Stimulated activated naive B cell treated with anti-CD40 and anti-IgM and Interleukin-4, amounts not matched to agents 10 μg/mL and 1 μg/mL and 100 μg/mL, for 72 hours (primary cell): Measurements from ENCODE around the gene TWF1.

Experiments
- ATAC-seq, 2 donors: fragments of 150-1000 bp; cut with Tn5 transposase; replicated peaks; 2 replicates each; pipeline ENCODE4 v1.10.0; 2021; ENCODE audit warnings: moderate library complexity in 1 of 2
- DNase-seq: peaks from one replicate; pipeline ENCODE4 v3.0.0; 2021
- H3K27ac Mint-ChIP-seq: one replicate; pipeline ENCODE4 v1.8.0; 2022; ENCODE audit warnings: mild to moderate bottlenecking, mixed read lengths
- H3K27me3 Mint-ChIP-seq, 2 donors: one replicate each; pipeline ENCODE4 v1.8.0; 2022; ENCODE audit warnings: mixed read lengths in 2 of 2
- H3K36me3 Mint-ChIP-seq, 2 donors: one replicate each; pipeline ENCODE4 v1.8.0; 2022; ENCODE audit warnings: mixed read lengths in 2 of 2, mild to moderate bottlenecking in 1 of 2
- H3K4me1 Mint-ChIP-seq, 2 donors: one replicate each; pipeline ENCODE4 v1.8.0; 2022; ENCODE audit warnings: mixed read lengths in 2 of 2, mild to moderate bottlenecking in 1 of 2
- H3K4me3 Mint-ChIP-seq, 2 donors: one replicate each; pipeline ENCODE4 v1.8.0; 2022; ENCODE audit warnings: mild to moderate bottlenecking in 2 of 2, mixed read lengths in 2 of 2, moderate library complexity in 1 of 2
- H3K9me3 Mint-ChIP-seq, 2 donors: one replicate each; pipeline ENCODE4 v1.8.0; 2022; ENCODE audit warnings: mixed read lengths in 2 of 2, mild to moderate bottlenecking in 1 of 2

TWF1 gene

GRCh38 chr12:43826681-43827080 lies 20.6 kb upstream of the TWF1 start:
- DNase-seq (no peak), ATAC-seq (peak in 1 of 2 donors; percentile 71)
- no peak overlapping the region for H3K4me3 Mint-ChIP-seq
- H3K27me3 Mint-ChIP-seq = peaks cover 0 to under 1% of the 10 kb centered on the region in 2 donors
- no peak overlapping the region for H3K27ac Mint-ChIP-seq
- peaks cover 2 to 12% of the 10 kb centered on the region in 2 donors for H3K4me1 Mint-ChIP-seq
- H3K9me3 Mint-ChIP-seq = no peaks in the 10 kb centered on the region
- no peaks in the 10 kb centered on the region for H3K36me3 Mint-ChIP-seq

DNA sequence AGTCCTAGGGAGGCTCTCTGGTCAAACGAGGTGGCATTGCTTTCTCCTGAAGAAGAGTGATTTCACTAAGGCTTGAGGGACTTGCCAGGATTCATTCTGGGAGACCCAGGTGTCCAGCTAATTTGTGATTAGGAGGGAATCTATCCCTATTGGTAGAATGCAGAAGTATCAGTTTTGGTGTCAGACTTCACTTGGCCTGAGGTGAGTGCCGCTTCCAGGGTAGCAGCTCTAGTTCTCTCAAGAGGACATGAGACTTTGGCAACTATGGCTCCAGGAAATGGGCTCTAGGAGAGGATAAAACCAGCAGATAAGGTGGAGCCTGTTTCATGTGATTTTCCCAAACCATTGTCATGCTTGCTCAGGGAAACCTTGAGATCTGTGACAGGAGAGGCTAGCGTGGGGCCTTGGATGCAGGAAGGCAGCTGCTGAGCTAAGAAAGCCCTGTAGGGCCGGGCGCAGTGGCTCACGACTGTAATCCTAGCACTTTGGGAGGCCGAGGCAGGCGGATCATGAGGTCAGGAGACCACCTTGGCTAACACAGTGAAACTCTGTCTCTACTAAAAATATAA lies 18.2 kb upstream of the TWF1 start:
- Mint-ChIP-seq H3K27me3 (peaks cover 5 to 6% of the 10 kb centered on the region in 2 donors), H3K4me3 (no peak overlapping the region), H3K9me3 (no peaks in the 10 kb centered on the region), H3K36me3 (no peaks in the 10 kb centered on the region), H3K27ac (no peak overlapping the region), H3K4me1 (peaks cover 2 to 12% of the 10 kb centered on the region in 2 donors)
- no peak for DNase-seq
- no peak for ATAC-seq

- H3K9me3 Mint-ChIP-seq = no peaks in the 10 kb centered on the region
- H3K36me3 Mint-ChIP-seq = no peaks in the 10 kb centered on the region
- H3K27me3 Mint-ChIP-seq = peaks cover 32% of the 10 kb centered on the region in 2 donors
- DNase-seq (no peak), ATAC-seq (no peak)
- no peak overlapping the region for H3K27ac Mint-ChIP-seq
- H3K4me1 Mint-ChIP-seq = no peaks in the 10 kb centered on the region
- no peak overlapping the region for H3K4me3 Mint-ChIP-seq
Observed at GRCh38 chr12:43816168-43816567, 10.1 kb upstream of the TWF1 start.

DNA sequence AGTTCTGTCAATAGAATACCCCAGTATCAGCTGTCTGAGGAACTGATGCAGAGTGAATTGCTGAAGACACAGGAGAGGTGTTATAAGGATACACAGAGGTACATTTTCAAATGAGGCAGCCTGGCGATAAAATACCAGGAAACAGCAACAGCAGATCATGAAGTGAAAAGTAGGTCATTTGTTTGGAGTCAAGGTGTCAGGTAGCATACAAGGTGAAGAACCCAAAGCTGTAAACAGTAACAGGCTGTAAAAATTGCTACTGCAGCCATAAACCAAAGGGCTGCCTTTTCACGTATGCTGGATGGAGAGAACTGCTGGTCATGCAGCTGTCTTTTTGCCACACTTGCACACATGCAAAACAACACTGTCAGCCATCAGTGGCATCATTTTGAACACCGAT lies 9.3 kb upstream of the TWF1 start:
- H3K4me1 Mint-ChIP-seq = no peaks in the 10 kb centered on the region
- no peak overlapping the region for H3K4me3 Mint-ChIP-seq
- DNase-seq = no peak
- H3K9me3 Mint-ChIP-seq = no peaks in the 10 kb centered on the region
- no peak overlapping the region for H3K27ac Mint-ChIP-seq
- ATAC-seq = no peak
- no peaks in the 10 kb centered on the region for H3K36me3 Mint-ChIP-seq
- H3K27me3 Mint-ChIP-seq = peaks cover 32% of the 10 kb centered on the region in 2 donors

DNA sequence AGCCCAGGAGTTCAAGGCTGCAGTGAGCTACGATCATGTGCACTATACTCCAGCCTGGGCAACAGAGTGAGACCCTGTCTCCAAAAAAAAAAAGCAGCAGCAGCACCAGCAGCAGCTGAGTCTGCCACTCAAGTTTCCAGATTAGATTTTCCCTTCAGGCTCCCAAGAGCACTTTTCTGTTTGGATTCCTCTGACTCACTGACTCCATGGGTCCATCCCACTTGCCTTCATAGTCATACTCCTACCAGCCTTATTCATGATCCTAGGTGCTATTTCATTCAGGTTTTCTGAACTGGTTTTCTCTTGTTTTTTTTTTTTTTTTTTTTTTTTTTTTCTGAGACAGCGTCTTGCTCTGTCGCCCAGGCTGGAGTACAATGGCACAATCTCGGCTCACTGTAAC lies 6.8 kb upstream of the TWF1 start:
- no peak overlapping the region for H3K4me3 Mint-ChIP-seq
- H3K27ac Mint-ChIP-seq = no peak overlapping the region
- H3K27me3 Mint-ChIP-seq = peaks cover 15 to 17% of the 10 kb centered on the region in 2 donors
- DNase-seq (no peak), ATAC-seq (no peak)
- H3K36me3 Mint-ChIP-seq = no peaks in the 10 kb centered on the region
- H3K4me1 Mint-ChIP-seq = no peaks in the 10 kb centered on the region
- no peaks in the 10 kb centered on the region for H3K9me3 Mint-ChIP-seq

DNA sequence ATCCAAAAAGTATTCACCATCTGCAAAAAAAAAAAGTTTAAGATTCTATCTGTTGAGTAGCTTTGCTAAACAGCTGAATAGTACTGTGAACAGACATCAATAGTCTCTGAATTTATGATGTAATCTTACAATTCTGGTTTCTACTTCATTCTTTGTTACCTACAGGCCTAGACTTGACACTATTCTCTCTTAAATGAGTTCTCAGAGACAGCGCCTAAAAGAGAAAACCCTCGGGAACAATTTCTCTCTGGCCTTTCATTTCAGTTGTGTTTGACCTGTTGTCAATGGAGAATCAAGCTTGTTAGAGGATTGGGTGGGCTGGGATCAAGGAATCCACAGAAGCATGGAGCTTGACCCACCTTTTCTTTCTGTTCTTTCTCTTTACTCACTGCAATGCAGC lies 5.9 kb upstream of the TWF1 start:
- Mint-ChIP-seq H3K4me1 (peaks cover 0 to 3% of the 10 kb centered on the region in 2 donors), H3K4me3 (no peak overlapping the region), H3K36me3 (no peaks in the 10 kb centered on the region), H3K27ac (no peak overlapping the region), H3K27me3 (peaks cover 15 to 17% of the 10 kb centered on the region in 2 donors), H3K9me3 (no peaks in the 10 kb centered on the region)
- DNase-seq (no peak), ATAC-seq (no peak)

DNA sequence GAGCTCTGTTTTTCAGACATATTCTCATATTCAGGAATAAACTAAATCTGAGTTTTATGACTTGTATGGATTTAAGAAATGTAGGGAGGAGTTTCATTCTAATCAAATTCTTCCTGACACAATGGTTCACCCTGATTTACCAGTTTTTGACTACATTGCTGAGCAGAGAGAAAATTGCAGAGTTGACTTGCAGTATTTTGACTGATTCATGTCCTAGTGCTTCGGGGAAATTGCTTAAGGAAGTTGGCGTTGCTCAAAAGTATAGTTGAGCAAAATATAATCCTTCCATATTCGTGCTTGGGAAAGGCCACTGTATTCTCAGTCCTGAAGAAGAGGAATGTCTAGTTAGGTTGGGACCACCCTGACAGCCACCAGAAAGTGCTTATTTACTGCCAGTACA lies 1.3 kb upstream of the TWF1 start:
- DNase-seq = no peak
- peaks cover 4 to 20% of the 10 kb centered on the region in 2 donors for H3K4me1 Mint-ChIP-seq
- no peaks in the 10 kb centered on the region for H3K27me3 Mint-ChIP-seq
- H3K27ac Mint-ChIP-seq = peak overlapping the region; percentile 100
- H3K4me3 Mint-ChIP-seq = no peak overlapping the region
- ATAC-seq = no peak
- no peaks in the 10 kb centered on the region for H3K9me3 Mint-ChIP-seq
- peaks cover 6 to 8% of the 10 kb centered on the region in 2 donors for H3K36me3 Mint-ChIP-seq

GRCh38 chr12:43806737-43807072 lies 588 bp upstream of the TWF1 start:
- Mint-ChIP-seq H3K9me3 (no peaks in the 10 kb centered on the region), H3K4me1 (peaks cover 4 to 20% of the 10 kb centered on the region in 2 donors)

DNA sequence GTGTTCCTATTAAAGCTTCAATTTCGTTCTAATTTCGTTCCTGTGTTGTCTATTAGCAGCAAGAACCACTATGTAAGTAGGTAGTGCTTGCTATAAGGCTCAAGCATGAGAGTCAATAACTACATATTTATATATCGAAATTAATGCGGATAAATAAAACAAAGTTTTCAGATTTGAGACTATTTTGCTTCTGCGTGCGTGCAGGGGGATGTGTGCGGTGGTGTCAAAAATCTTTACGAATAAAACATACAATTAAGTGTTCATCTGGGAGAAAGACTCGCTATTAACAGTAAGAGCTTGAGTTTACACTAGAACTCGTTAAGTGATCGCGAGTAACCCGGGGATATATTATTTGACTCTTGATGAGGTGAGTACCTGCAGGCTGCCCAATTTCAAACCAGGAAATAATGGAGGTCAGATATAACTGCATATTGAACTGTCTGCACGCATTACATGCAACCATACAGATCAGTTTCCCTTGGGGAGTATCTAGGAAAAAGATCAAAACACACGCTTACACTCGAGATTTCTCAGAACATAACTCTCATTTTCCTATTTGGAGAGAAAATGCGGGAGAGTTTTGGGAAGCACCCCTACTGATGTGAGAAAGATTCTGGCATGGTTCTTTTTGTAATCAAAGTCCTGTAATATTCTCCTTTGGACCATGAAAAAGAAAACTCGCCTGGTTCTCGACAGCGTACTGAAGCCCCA lies 813 bp downstream of the TWF1 start:
- H3K36me3 Mint-ChIP-seq = peaks cover 9 to 10% of the 10 kb centered on the region in 2 donors
- peak overlapping the region; percentile 92 to 98 for H3K4me3 Mint-ChIP-seq
- peak overlapping the region; percentile 100 for H3K27ac Mint-ChIP-seq
- H3K9me3 Mint-ChIP-seq = no peaks in the 10 kb centered on the region
- peaks cover 4 to 20% of the 10 kb centered on the region in 2 donors for H3K4me1 Mint-ChIP-seq
- DNase-seq (no peak), ATAC-seq (peak in 1 of 2 donors; percentile 15)
- H3K27me3 Mint-ChIP-seq = no peaks in the 10 kb centered on the region

More at GRCh38 chr12:43806737-43807072, 588 bp upstream of the TWF1 start:
- no peak for DNase-seq
- H3K27me3 Mint-ChIP-seq = no peaks in the 10 kb centered on the region
- H3K27ac Mint-ChIP-seq = peak overlapping the region; percentile 100
- ATAC-seq = no peak
- peaks cover 6 to 8% of the 10 kb centered on the region in 2 donors for H3K36me3 Mint-ChIP-seq
- peak overlapping the region; percentile 92 to 98 for H3K4me3 Mint-ChIP-seq

- peaks cover 3 to 18% of the 10 kb centered on the region in 2 donors for H3K4me1 Mint-ChIP-seq
- DNase-seq = no peak
- peak; percentile 66 to 71 for ATAC-seq
- no peaks in the 10 kb centered on the region for H3K27me3 Mint-ChIP-seq
- H3K27ac Mint-ChIP-seq = no peak overlapping the region
- H3K9me3 Mint-ChIP-seq = no peaks in the 10 kb centered on the region
- no peak overlapping the region for H3K4me3 Mint-ChIP-seq
- peaks cover 14 to 18% of the 10 kb centered on the region in 2 donors for H3K36me3 Mint-ChIP-seq
Observed at GRCh38 chr12:43797561-43798217, 8.4 kb downstream of the TWF1 start.

DNA sequence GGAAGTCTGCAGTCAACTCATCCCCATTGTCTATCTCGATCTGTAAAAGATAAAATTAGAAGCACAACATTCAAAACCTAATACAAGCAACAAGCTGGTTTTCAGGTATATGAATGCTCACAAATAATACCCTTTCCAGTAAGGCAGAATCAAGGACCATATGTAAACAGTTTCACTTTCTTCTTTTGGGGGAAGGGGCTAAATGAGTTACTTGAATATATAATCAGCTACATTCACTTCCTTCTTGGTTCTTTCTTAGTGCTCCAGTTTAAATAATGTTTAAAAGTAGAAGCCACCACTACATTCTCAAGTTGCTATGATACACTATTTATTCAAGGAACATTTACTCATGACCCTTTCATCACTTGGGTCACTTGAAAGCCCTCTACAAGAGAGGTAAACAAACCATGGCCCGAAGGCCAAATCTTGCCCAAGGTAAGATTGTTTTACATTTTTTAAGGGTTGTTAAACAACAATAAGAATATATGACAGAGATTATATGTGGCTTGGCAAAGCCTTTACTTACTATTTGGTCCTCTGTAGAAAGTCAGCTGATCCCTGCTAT lies 10.3 kb downstream of the TWF1 start:
- DNase-seq (no peak), ATAC-seq (peak; percentile 79 to 84)
- no peaks in the 10 kb centered on the region for H3K9me3 Mint-ChIP-seq
- peaks cover 16 to 24% of the 10 kb centered on the region in 2 donors for H3K36me3 Mint-ChIP-seq
- H3K27ac Mint-ChIP-seq = peak overlapping the region; percentile 38
- H3K27me3 Mint-ChIP-seq = no peaks in the 10 kb centered on the region
- no peak overlapping the region for H3K4me3 Mint-ChIP-seq
- H3K4me1 Mint-ChIP-seq = peaks cover 3 to 24% of the 10 kb centered on the region in 2 donors

- H3K27me3 Mint-ChIP-seq = no peaks in the 10 kb centered on the region
- H3K27ac Mint-ChIP-seq = peak overlapping the region; percentile 56
- peaks cover 0 to 6% of the 10 kb centered on the region in 2 donors for H3K4me1 Mint-ChIP-seq
- H3K9me3 Mint-ChIP-seq = no peaks in the 10 kb centered on the region
- ATAC-seq (no peak), DNase-seq (no peak)
- H3K4me3 Mint-ChIP-seq = no peak overlapping the region
- H3K36me3 Mint-ChIP-seq = peaks cover 23 to 33% of the 10 kb centered on the region in 2 donors
Observed at GRCh38 chr12:43789941-43790340, 16.2 kb downstream of the TWF1 start.

GRCh38 chr12:43786899-43787693 lies 19.0 kb downstream of the TWF1 start:
- peaks cover 22 to 31% of the 10 kb centered on the region in 2 donors for H3K36me3 Mint-ChIP-seq
- no peak overlapping the region for H3K4me3 Mint-ChIP-seq
- H3K4me1 Mint-ChIP-seq = peaks cover 0 to 5% of the 10 kb centered on the region in 2 donors
- ATAC-seq = no peak
- no peak for DNase-seq
- H3K27me3 Mint-ChIP-seq = no peaks in the 10 kb centered on the region
- no peaks in the 10 kb centered on the region for H3K9me3 Mint-ChIP-seq
- no peak overlapping the region for H3K27ac Mint-ChIP-seq

DNA sequence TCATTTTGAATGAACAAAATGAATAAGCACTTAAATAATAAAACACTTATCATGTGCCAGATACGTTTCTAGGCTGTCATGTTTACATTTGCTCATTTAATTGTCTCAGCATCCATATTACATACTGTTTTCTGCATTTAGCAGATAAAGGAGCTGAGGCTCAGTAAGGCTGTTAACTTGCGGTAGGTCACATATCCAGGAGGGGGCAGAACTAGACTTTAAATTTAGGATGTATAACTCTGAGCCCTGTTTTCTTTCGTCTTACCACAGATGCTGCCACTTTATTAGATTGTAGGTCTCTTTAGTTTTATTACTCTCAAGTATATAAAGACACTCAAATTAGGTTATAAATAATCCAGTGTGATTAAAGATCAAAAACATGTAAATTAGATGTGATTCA lies 29.6 kb downstream of the TWF1 start:
- no peak for DNase-seq
- Mint-ChIP-seq H3K4me1 (no peaks in the 10 kb centered on the region), H3K27me3 (no peaks in the 10 kb centered on the region), H3K9me3 (no peaks in the 10 kb centered on the region), H3K4me3 (no peak overlapping the region), H3K27ac (no peak overlapping the region), H3K36me3 (peaks cover 9 to 13% of the 10 kb centered on the region in 2 donors)
- ATAC-seq = peak; percentile 48 to 63
